Stimulated activated CD4-positive, alpha-beta T cell treated with anti-CD3 and anti-CD28 coated beads, Interleukin-1b, Interleukin-23, amount 100 ng/mL, for 48 hours (primary cell): ENCODE results near the gene TMEM132C.

Experiments used
- DNase-seq: peaks from one replicate; pipeline ENCODE4 v3.0.0-alpha.2; 2020

TMEM132C gene

GRCh38 chr12:128509170-128509569, 242.2 kb downstream of the TMEM132C start:
- DNase-seq, result no peak

DNA sequence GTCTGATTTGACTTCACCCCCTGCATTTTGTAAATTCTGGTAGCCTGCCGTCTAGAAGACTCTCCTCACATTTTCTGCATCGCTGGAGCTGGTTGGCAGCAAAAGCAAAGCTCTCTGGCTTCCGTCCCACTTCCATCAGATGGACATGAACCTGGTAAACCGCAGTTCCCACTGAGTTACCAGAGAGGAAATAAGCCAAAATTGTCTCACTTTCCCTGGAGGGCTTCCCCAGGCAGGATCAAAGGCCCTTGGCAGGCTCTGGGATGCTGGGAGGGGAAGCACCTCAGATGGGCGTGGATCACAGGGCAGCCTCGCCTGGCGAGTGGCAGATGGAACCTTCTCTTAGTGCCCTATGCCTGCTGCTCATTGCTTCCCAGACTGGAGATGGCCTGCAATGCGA, 243.5 kb downstream of the TMEM132C start:
- DNase-seq, result no peak

GRCh38 chr12:128513331-128513730, 246.4 kb downstream of the TMEM132C start:
- no peak for DNase-seq

DNA sequence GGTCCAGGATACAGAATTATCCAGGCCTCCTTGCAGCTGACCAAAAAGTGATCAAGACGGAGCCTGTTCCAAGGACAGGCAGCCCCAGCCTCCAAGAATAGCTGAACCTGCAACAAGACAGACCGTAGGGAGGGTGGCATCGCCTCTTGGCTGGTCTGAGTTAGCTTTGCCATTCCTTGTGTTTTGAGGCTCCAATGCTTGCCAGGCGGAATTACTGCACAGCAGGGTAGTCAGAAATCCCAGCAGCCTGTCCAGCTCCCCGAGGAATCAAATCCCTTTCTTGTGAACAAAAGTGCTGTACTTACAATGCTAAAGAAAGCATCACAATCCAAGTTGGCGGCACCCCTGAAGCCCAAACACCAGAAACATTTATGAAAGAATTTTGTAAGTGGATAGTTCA, 246.9 kb downstream of the TMEM132C start:
- DNase-seq, result no peak

DNA sequence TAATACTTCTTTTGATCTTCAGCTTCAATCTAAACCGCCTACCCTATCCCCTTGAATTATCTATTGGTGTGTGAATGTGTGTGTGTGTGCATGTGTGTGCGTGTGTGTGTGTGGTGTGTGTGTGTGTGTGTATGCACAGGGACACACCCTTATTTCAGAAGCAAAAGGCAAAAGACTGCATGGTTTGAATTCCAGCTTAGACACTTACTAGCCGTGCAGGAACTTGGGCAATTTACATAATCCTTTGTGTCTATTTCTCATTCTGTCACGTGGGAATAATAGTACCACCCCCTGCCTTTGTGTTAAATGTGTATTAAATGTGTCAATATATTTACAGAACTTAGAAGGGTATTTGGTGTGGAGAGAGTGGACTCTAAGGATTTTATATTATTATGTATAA, 251.7 kb downstream of the TMEM132C start:
- no peak for DNase-seq

DNA sequence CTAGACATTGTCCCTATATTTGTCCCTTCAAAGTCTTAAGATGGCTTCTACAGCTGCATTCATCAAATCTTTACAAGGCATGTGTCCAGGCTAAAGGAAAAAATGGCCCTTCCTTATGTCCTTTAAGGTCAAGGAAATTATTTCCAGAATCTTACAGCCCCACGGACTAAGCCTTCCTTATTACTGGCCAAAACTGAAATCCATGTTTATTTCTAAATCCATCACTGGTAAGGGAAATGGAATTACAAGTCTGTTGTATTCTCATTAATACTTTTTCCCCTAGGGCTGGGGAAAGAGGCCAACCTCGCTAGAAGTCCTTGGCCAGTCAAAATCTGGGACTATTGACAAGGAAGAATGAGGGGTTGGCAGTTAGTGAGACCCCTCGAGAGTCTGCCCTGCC, 252.5 kb downstream of the TMEM132C start:
- DNase-seq, result no peak

- no peak for DNase-seq
Measured at GRCh38 chr12:128521981-128522380, 255.0 kb downstream of the TMEM132C start.

DNA sequence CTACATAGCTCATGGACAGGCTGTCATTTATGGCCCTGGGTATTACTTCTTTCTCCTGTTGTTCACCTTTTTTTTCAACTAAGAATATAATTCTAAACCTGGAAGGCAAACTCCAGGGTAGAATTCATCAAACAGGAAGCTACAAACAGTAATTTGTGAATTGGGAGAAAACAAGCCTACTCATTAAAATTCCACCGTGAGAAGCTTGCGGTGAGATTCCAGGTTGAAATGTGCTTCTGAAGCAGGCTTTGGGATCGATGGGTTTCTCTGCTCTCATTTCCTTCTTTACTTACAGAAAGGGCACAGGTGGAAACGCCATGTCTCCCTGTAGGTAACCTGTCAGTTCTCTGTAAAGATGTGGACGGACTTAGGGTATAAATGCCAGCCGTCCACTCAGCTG, 257.5 kb downstream of the TMEM132C start:
- no peak for DNase-seq

DNA sequence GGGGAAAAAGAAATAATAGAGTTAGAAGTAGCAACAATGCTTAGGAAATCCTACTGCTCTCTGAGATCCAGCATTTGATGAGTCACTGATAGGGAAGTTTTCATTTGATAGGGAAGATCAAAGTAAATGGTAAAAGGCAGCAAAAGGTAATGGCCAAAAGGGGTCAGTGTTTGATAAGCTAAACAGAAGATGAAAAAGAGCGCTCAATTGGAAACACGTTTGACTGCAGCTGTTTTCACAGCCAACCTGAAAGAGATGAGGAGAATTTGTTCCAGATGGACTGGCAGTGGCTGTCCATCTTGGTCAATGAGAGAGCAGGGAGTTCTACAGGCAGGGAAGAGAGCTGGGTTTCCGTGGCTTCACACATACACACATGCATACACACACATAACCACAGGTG, 264.2 kb downstream of the TMEM132C start:
- no peak for DNase-seq

DNA sequence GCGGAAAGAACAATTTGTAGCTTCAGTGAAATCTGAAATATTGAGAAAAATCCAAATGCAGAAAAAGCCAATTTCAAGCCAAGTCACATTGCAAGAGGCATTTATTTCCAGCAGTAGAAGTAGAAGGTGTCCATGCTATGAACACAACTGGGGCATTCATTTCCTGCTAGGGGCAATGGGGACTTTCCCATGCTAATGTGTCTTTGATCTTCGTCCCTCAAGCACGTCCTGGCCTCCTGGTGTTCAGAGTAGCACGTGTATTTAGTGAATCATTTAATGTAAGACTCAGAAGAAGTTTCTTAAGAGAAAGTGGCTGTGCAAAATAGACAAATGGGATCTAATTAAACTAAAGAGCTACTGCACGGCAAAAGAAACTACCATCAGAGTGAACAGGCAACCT, 267.9 kb downstream of the TMEM132C start:
- DNase-seq, result no peak

- no peak for DNase-seq
Measured at GRCh38 chr12:128536810-128537209, 269.8 kb downstream of the TMEM132C start.

GRCh38 chr12:128537668-128538067, 270.7 kb downstream of the TMEM132C start:
- DNase-seq, result no peak

DNA sequence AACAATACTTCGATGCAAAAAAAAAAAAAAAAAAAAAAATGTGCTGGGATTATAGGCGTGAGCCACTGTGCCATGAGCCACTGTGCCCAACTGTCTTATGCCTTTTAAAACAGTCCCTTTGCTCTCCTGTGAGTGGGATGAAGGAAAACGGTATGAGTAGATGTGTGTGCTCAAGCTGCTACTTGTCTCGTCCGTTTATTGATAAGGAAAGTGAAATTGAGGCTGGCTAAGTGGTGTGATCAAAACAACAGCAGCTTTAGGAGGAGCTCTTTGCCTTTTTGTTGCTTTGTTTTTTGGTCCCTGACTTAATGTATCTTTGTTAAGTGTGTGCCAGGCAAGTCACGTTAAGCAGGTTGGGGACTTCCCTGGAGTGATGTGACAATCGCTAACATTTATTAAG, 275.9 kb downstream of the TMEM132C start:
- no peak for DNase-seq

- DNase-seq, result no peak
Measured at GRCh38 chr12:128543460-128543859, 276.5 kb downstream of the TMEM132C start.

DNA sequence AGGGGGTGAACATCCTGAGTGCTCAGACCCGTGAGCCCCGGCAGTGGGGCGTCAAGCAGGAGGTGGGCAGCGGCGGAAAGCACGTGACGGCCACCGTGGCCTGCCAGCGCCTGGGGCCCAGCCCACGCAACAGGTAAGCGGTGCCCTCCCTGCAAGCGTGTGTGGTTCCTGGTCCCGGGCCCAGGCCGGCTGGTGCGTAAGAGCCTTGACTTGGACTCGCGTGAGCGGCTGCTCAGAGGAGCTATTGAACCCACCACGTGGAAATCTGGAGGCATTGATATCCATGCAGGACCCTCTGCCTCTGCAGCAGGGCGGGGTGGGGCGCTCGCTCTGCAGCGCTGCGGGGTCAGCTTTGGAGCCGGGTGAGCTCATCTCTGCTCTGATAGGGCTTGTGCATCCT, 277.0 kb downstream of the TMEM132C start:
- no peak for DNase-seq

GRCh38 chr12:128548949-128549348, 282.0 kb downstream of the TMEM132C start:
- no peak for DNase-seq

DNA sequence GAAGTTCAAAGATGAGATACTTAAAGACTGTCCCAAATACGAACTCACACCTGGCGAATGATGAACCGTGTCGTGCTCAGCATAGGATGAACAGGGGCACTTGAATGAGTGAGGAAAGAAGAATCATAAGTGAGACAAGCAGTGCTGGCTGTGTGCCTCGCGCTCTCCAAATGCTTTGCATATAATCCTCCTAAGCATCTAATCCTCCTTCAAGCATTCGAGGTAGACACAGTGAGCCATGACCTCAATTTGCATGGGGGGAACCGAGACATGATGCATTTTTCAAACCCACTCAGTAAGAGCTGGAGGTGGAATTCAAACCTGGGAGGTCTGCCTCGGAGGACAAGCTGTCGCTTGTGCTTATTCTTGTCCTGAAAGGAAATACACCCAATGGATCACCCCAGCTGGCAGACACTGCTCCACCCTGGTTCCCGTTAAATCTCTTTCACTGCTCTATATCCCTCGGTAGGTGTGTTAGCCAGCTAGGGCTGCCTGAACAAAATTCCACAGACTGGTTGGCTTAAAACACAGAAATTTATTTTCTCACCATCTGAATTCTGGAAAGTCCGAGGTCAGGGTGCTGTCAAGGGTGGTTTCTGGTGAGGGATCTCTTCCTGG, 282.7 kb downstream of the TMEM132C start:
- no peak for DNase-seq

DNA sequence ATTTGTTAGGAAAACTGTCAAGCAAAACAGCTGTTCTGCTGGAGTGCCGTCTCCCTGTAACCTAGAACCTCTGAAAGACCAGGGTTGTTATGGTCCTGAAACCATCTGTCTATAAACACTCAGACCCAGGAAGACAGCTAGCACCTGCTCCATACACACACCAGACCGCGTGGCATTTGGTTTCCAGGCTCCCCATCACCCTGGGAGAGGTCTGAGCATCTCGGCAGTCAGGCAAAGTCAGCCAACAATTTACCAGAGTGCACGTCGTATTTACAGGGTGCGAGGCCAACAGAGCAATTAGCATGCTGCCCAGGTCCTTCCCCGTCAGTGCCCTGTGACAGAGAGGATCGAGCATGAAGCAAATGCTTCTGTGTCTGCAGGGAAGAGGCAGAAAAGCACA, 284.3 kb downstream of the TMEM132C start:
- DNase-seq, result no peak

- no peak for DNase-seq
Measured at GRCh38 chr12:128554546-128555304, 287.8 kb downstream of the TMEM132C start.

GRCh38 chr12:128557231-128557630, 290.3 kb downstream of the TMEM132C start:
- DNase-seq, result no peak

DNA sequence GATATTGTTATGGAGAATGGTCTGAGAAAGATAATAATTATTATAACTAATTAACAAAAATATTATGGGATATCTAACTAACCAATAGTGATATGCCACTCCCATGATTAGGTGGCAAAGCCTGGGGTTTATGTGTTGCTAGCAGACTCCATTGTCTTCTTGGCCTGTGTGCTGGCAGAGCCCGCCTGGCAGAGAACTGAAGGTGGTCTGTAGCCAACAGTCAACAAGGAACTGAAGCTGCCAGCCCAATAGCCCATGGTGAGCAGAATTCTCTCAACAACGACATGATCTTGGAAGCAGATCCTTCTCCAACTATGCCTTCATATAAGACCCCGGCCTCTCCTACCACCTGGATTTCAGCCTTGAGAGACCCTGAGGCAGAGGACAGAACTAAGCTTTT, 298.0 kb downstream of the TMEM132C start:
- no peak for DNase-seq

GRCh38 chr12:128567730-128568129, 300.8 kb downstream of the TMEM132C start:
- DNase-seq, result no peak

GRCh38 chr12:128570191-128571065, 303.5 kb downstream of the TMEM132C start:
- no peak for DNase-seq
